ENCODE data around the gene STAG3.
"Not testable (repeated sequence)": the region's sequence is repeated elsewhere in the genome, so short reads cannot be mapped to it uniquely, and the experiment has no call there.

The STAG3 gene

GRCh38 chr7:100212631-100213286 is 35.0 kb downstream of the STAG3 start:
- no peak for DNase-seq

DNA sequence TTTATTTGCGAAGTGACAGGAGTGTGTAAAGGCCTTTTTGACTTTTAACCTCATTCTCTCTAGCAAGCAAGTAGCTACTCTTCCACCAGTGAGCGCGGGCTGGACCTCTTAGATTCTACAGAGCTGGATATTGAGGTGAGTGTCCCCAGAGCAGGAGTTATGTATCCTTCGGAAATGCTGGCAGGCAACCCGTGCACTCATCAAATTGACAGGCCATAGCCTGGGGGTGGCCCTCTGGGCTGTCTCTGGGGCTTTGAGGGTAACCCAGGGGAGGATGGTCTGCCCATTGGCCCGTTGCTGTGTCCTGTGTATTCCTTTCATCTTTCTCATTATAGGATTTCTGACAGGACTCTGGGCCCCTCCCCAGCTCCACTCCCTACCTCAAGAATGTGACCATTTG is 36.0 kb downstream of the STAG3 start:
- no peak for DNase-seq

- not testable (repeated sequence) for DNase-seq
Measured at GRCh38 chr7:100214356-100214755, 36.6 kb downstream of the STAG3 start.

- DNase-seq, result no peak
Measured at GRCh38 chr7:100215895-100216294, 38.2 kb downstream of the STAG3 start.

GRCh38 chr7:100217934-100218333 is 40.2 kb downstream of the STAG3 start:
- peak; percentile 56 for DNase-seq

DNA sequence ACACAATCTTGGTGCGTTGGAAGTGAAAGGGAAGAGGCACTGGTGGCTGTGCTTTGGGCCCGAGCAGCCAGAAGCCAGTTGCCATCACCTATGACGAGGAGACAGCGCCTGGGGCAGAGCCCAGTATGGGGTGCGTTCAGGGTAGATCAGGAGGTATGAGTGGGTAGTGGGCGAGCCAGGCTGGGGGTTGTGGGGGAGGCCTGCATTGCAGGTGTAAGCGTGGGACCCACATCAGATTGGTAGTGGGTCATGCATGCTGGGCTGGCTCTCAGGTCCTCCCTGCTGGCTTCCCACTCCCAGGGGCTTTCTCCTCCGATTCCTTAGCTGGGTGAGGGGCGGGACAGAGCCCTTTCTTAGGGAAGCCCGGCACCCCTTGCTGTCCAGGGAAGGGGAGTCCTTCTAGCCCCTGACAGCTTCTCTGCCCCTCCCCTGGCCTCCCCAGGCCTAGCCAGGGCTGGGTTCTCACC is 41.6 kb downstream of the STAG3 start:
- no peak for DNase-seq

DNA sequence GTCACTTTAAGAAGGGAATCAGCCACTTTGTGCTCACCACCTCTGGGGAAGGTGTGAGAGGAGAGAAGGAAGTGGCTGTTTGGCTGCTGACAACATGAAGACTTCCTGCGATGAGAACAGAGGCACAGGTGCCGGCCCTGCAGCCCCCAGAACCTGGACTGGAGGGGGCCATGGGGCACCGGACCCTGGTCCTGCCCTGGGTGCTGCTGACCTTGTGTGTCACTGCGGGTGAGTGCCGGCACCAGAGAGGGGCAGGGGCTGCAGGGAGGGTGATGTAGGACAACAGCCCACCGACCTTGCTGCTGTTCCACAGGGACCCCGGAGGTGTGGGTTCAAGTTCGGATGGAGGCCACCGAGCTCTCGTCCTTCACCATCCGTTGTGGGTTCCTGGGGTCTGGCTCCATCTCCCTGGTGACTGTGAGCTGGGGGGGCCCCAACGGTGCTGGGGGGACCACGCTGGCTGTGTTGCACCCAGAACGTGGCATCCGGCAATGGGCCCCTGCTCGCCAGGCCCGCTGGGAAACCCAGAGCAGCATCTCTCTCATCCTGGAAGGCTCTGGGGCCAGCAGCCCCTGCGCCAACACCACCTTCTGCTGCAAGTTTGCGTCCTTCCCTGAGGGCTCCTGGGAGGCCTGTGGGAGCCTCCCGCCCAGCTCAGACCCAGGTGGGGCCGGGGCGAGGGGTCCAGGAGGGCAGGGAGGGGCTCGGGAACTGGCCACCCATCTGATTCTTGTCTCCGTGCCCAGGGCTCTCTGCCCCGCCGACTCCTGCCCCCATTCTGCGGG is 42.3 kb downstream of the STAG3 start, which contains the start of gene PVRIG:
Gene PVRIG, plus strand, starts transcription at position 149 of the 785 bp plus-strand sequence. Its CDS starts 22 bp downstream, at position 171.
- DNase-seq, result not testable (repeated sequence)

DNA sequence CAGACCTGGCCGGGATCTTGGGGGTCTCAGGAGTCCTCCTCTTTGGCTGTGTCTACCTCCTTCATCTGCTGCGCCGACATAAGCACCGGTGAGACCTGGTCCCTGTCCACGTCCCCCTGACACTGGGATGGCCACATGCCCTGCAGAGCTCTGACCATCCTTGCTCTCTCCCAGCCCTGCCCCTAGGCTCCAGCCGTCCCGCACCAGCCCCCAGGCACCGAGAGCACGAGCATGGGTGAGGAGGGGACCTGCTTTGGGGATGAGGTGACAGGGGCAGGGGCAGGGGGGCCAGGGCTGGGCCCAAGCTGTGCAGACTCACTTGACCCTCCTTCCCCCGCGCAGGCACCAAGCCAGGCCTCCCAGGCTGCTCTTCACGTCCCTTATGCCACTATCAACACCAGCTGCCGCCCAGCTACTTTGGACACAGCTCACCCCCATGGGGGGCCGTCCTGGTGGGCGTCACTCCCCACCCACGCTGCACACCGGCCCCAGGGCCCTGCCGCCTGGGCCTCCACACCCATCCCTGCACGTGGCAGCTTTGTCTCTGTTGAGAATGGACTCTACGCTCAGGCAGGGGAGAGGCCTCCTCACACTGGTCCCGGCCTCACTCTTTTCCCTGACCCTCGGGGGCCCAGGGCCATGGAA is 43.0 kb downstream of the STAG3 start:
- no peak for DNase-seq

GRCh38 chr7:100221231-100221718 is 43.6 kb downstream of the STAG3 start:
- DNase-seq, result peak; percentile 70

DNA sequence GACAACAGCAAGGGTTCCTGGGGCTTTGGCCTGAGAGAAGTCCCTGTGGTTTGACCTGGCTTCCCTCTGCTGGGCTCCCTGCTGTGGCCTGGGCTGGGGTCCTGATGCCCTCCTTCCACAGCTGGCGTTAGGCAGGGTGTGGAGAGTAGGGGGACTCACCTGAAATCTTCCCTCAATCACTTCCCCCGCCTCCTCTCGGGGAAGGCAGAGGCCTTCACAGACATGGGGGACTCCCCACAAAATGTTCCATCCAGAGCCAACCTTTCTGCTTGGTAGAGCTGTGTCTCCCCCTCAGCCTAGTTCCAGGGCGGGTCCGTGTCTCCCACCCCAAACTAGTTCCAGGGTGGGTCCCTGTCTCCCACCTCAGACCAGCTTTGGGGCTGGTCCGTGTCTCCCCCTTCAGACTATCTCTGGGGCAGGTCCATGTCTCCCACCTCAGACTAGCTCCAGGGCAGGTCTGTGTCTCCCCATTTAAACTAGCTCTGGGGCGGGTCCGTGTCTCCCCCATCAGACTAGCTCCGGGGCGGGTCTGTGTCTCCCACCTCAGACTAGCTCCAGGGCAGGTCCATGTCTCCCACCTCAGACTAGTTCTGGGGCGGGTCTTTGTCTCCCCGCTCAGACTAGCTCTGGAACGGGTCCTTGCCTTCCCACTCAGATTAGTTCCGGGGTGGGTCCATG is 44.2 kb downstream of the STAG3 start:
- no peak for DNase-seq

GRCh38 chr7:100222445-100223132 is 44.9 kb downstream of the STAG3 start:
- no peak for DNase-seq

DNA sequence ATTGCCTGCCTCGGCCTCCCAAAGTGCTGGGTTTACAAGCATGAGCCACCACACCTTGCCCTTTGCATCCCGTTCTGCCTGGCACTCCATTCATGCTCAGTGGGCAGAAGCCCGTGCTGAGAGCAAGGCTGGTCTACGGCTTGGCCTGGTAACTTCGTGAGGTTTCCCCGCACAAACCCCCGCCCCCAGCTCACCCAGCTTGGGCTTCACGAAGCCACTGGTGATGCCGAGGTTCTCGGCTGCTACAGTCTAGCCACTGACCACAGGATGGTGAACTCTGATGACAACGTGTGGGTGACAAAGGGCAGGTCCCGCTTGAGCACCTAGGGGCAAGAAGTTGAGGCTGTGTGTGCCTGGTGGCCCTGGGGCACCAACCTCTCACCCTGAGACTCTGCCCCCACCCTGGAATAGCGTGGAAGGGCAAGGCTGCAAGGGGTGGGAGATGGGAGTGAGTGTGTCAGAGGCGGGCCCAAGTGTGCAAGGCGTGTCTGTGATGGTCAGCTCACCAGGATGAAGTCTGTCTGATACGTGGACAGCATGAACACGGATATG is 45.7 kb downstream of the STAG3 start:
- DNase-seq, result not testable (repeated sequence)

DNA sequence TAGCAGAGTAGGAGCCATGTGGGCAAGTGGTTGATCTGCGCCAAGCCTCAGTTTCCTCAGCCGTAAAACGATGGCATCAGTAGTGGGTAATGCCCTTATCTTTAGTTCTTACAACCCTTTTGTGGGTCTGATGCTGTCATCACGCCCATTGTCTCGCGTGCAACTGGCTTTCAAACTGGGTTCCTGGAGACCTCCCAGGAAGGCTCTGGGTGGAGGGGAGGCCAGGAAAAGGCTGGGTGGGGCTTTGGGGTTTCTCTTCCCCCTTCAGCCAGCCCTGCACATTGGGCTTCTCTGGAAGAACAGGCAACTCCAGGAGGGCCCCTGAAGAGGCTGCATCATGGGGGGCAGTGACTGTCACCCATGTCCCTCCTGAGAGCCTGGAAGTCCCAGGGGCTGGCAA is 47.2 kb downstream of the STAG3 start:
- not testable (repeated sequence) for DNase-seq

DNA sequence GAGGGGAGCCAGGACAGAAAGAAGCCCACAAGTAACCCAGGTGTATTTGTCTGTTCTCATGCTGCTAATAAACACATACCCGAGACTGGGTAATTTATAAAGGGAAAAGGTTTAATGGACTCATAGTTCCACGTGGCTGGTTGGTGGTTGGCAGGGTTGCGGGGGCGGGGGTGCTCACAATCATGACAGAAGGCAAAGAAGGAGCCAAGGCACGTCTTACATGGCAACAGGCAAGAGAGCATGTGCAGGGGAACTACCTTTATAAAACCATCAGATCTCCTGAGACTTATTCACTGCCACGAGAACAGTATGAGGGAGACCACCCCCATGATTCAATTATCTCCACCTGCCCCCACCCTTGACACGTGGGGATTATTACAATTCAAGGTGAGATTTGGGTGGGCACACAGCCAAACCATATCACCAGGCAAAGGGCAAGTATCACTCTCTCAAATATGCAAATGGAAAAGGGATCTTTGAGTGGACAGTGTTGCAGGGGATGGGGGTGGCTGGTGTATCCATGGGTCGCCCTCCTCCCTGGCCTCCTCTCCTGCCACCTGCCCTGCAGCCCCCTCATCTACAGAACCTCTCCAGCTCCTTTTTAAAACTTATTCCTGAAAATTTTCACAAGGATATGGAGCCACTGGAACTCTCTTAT is 57.1 kb downstream of the STAG3 start:
- DNase-seq, result not testable (repeated sequence)

DNA sequence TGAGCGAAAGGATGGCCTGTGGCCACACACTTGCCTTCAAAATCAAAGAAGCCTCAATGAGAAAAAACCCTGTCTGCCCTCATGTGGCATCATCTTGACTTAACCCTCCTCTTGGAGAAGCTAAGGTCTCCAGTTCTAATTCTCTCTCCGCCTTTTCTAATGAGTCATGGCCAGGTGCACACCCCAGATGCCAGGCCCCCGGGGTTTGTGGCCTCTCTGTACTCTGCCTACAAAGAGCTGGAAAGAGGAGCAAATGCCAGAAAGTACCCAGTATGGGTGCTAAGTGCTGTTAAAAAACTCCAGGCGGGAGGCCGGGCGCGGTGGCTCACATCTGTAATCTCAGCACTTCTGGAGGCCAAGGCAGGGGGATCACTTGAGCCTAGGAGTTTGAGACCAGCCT is 62.3 kb downstream of the STAG3 start:
- not testable (repeated sequence) for DNase-seq

- not testable (repeated sequence) for DNase-seq
Measured at GRCh38 chr7:100243385-100243784, 65.7 kb downstream of the STAG3 start.

DNA sequence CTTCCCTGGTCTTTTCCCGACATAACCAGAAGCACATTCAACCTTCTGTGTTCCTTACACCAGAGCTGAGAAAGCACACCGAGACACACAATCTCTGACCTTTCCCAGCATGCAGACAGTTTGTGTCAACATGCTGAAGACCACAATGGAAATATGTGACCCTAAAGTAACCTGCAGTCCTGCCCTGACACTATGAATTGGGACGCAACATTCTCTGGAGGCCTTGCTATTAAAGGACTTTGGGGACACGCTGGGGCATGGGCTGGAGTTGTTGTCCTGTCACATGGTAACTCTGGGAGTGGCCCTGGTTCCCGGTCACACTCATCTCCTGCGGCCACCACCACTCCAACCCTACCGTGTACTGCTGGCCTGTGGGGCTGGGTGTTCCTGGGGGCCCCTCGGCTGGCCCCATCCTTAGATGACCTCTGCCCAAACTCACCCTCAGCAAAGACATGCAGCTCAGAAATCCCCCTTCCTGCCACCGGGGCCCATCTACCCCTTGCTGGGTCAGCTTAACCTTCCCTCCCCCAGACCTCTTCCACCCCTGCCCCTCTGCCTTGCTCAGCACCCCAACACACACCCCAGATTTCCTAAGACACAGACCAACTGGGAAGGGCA is 67.4 kb downstream of the STAG3 start:
- DNase-seq, result not testable (repeated sequence)

GRCh38 chr7:100246121-100246864 is 68.6 kb downstream of the STAG3 start:
- not testable (repeated sequence) for DNase-seq

DNA sequence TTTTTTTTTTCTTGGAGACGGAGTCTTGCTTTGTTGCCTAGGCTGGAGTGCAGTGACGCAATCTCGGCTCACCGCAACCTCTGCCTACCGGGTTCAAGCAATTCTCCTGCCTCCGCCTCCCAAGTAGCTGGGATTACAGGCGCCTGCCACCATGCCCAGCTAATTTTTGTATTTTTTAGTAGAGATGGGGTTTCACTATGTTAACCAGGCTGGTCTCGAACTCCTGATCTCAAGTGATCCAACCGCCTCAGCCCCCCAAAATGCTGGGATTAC is 69.1 kb downstream of the STAG3 start:
- DNase-seq, result not testable (repeated sequence)

DNA sequence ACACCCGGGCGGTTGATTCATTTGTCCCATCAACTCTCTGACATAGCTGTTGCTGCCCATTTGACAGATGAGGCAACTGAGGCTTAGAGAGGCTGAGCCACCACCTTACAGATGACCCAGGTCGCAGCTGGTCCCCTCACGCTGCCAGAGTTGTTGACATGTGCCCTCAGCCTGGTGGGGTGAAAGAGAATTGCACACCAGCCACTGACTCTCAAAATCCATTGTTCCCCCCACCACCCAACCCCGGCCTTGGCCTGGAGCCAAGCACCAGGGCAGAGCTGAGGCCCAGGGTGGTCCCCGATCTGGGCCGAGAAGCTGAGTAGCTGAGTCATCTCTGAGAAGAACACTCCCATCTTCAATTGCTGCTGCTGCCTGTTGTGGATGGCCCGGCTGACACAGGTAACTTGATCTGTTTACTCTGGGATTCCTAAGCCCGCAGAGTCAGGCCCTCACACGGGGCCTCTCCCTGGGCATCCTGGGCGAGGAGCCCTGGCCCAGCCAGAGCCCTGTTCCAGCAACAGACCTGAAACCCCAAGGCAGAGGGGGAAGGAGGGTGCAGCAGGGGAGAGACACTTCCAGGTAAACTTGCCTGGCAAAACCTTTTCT is 69.5 kb downstream of the STAG3 start:
- DNase-seq, result no peak

Measured in T-helper 9 cell (primary cell).